ENCODE results near the gene IGF2.
A peak's percentile ranks its signal among the peaks of the same experiment; 100 is the strongest.

IGF2 gene

DNA sequence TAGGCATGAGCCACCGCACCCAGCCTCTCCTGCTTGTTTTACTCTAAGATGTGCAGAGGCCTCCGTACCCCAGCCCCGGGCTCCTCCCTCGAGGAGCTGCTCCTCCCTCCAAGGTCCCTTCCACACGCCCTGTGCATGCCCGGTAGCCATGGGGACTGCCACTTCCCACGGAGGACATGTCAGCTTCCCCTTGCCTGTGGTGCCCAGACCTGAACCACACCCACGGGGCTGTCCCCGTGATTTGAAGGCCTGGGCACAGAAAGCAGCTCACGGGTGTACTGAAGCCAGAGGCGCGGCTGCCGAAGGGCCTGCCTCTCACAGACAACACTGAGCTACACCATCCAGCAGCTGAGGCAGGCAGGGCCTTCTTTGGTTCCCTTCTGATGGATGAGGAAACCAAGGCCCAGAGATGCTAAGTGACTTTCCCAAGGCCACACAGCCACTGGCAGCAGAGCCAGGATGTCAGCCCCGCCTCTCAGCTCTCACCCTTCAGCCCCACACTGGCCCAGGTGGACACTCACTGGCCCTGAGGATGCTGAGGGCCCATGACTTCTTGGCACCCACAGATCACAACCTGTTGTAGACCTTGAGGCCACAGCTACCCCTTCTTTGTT is 14.5 kb upstream of the IGF2 start:
- no peak for DNase-seq

DNA sequence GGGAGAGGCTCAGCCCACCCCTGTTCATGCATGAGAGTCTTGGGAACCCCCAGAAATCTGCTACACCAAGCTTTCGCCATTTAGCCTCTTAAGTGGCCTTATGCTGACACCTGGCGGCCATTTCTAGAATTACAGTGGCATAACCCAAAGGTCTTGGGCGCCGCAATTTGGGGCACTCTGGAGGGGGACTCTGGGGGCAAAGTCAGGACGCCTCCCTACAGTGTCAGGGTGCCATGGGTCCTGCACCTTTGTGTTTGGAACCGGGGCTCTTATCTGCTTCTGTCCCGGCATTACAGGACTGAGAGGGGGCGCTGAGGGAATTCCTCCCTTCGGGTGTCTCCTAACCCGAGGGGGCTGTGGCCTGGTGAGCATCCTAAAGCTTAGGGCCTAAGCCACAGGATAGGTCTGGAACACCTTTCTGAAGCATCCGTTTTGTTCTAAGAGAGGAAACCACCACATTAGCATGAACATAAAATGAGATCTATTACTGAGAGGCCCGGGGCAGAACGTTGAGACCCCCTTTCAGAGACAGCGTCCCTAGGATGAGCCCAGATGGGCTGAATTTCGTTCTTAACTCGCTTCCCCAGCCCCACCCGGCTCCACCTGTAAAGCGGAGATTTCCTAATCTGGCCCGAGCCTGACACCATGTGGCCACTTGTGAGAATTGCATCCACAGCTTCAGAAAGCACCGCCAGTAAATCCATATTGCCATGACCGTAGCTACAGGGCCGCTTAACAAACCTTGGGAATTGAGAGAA is 12.5 kb upstream of the IGF2 start:
- DNase-seq, result peak; percentile 83

DNA sequence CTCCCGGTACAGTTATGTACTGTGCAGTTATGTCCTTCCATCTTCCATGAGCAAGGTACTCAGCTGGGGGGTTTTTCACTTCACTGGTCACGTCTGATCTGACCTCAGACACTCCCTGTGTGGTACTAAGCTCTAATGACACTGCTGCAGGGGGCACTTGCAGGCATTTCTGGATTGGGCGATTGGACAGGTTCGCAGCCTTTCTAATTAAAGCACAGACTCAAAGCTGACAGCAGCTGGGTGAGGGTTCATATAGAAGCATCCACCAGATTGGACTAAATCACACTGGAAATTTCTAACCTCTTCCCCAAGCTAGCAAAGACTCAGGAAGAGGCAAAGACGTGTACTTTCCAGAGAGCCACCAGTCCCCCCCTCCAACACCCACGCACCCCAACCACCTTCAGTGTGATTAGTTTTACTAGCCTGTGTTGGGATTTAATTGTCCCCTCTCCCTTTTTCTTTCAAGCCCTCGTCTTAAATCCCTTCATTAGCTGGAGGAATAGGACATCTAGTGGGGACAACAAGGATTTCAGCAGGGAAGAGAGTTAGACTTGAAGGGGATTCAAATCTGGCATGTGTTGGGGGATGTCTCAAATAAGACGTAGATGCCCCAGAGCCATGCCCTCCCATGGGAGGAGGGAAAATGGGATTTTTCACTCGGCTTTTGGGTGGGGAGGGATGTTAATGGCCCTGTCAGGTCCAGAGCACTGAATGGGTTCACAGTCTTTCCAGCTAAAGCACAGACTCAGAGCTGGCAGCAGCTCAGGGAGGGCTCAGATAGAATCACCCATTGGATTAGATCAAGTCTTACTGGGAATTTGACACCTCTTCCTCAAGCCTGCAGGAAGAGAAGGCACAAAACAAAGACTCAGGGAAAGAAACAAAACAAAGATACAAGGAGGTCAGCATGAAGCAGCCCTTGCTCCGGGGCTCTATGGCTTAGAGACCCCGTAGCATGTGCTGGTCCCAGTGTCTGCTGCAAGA is 11.0 kb upstream of the IGF2 start:
- DNase-seq, result no peak

DNA sequence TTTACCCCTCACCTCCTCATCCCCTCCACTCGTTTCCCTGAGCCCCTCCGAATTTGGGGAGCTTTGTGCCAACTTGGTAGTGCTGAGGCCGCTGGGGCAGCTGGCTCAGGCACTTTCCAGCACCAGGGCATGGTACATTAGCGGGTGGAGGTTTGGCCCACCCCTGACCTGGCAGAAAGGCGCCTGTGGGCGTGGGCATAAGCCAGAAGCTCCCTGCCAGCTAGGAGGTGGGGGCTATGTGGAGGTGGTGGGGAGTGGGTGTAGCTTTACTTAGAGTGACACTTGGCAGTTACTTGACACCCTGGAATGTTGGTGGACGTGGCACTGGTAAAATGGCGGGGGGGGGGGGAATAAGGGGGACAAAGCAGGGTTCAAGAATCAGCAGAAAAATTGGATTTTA is 10.3 kb upstream of the IGF2 start:
- no peak for DNase-seq

DNA sequence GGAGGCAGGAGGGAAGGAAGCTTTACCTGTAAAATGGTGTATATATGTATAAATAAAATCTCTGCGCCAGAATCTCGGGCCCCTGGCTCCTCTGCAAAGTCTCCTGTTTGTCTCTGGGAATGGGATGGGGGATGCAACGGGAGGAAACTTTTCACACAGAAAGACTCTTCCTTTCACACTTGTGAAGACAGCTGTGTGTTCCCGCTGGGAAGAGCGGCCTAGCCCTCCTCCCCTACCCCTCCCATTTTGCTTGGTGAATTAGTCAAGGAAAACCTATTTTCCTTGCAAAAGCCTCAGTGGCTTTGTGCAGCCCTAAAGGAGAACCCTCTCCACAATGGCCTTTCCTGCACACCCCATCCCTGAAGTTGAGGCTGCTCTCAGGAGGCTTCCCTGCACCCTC is 9.4 kb upstream of the IGF2 start:
- no peak for DNase-seq

DNA sequence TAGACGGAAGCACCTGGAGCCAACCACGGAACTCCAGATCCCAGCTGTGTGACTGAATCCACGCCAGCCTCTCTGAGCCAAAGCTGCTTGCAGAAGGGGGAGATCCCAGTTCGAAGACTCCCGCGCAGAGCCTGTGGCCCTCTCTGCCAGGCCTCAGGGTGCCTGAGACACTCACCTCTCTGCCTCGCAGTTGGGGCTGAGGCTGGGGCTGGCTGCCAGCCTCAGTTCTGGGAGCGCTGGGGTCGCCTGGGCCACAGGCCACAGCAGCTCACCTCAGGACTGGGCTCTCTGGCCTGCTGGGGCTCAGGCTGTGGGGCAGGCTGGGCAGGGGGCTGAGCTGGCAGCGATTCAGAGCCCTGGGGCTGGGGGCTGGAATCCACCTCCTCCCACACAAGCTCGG is 8.2 kb upstream of the IGF2 start:
- no peak for DNase-seq

DNA sequence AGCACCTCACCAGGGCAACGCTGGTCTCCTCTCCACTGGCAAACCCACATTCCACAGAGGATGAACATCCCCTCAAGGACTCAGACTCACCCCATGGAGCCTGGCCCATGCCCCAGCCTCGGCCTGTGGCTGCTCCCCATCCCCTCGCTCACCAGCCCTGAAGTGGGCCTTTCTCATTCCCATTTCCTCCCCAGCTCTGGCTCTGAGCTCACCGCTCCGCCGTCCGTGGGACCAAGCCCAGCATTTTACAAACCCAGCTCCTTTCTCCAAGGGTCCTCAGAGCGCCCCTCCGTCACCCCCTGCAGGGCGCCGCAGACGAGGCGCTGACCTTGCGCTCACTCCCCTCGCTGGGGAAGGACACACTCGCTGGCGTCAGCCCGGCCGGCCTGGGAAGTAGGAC is 6.9 kb upstream of the IGF2 start:
- no peak for DNase-seq

DNA sequence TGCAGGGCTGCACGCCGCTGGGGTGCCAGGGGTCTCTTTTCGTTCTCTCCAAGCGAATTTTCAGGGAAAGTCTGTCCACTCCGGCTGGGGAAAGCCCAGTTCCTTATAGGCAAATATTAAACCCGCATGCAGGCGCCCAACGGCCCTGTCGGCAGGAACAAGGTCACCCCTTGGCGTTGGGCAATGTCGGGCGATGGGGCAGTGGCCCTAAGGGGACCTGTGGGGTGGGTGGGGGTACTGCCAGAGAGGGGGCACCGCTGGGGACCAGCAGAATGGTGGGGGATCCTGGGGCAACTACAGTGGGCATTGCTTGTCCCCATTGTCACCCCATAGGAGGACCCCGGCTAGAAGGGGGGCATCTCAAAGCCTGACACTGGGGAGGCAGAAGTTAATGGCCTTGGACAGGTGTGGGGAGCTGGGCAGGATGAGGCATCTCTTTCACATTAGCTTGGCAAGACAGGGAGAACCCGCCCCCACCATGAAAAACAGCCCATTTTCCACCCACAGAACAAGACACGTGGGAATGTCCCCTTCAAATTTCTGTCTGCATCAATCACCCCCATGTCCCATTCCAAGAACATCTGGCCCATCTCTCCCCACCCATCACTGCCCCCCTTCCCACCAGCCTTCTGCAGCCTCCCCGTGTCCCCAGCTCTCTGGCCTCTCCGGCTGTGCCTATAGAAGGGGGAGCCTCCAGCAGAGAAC is 5.5 kb upstream of the IGF2 start:
- no peak for DNase-seq

DNA sequence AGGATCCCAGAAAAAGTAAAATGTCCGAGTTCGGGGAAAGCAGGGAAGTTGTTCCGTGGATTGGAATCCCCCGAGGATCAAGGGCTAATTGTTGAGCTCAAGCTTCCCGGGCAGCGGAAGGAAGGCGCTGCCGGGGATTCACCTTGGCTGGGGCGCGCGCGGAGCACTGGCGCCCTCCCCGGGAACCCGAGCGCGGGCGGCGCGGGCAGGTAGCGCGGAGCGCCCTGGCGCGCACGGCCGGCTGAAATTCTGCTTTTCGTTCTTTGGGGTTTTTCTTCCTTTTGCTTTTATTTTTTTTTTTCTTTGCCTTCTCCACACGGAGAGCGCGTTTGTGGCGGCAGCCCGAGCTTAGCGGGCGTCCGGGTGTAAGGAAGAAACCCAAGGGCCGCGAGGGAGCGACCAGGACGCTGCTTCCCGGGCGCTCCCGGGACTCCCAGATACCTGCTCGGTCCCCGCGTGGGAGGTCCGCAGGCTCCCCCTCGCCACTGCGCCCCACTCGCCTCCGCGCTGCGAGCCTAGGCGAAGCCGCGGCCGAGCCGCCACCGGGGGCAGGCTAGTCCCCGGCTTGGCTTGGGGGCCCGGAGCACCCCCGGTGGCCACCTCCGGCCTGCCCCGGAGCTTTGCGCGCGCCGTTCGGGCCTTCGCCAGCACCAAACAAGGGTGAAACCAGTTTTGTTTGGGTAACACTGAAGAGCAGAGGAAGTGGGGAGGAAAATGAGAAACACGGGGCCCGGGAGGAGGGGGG is 4.8 kb upstream of the IGF2 start:
- DNase-seq, result peak; percentile 28

DNA sequence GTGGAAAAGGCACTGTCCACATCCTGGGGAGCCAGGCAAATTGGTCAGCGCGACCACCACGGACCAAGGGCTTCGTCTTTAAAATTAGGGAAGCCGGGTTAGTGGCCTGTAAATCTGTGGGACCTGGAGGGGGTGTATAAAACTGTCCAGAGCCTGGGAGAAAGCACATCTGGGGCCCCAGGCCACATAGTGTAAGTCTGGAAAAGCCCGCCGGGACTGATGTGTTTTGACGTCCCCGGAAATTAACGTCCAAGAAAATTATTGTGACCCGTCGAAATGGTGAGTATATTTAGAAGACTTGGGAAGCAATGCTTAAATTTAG is 4.2 kb upstream of the IGF2 start:
- DNase-seq, result no peak

DNA sequence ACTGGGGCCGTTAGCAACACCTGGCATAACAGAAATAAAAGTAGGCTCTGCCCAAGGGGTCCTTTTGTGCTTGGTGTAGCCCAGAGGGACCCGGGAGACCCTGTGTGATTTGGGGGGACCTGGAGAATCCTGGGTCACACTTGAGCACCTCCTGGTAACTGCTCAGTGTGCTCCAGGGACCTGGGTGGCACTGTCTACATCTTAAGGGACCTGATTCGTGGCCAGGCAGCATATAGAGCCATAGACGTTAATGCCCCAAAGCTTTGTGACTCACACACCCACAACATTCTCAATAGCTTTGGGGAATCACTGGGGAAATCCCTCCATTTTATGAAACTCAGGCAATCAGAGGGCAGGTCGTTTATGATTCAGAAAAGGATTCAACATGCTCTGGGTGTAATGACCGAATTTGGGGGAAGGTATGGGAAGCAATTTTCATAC is 3.6 kb upstream of the IGF2 start:
- peak; percentile 51 for DNase-seq

DNA sequence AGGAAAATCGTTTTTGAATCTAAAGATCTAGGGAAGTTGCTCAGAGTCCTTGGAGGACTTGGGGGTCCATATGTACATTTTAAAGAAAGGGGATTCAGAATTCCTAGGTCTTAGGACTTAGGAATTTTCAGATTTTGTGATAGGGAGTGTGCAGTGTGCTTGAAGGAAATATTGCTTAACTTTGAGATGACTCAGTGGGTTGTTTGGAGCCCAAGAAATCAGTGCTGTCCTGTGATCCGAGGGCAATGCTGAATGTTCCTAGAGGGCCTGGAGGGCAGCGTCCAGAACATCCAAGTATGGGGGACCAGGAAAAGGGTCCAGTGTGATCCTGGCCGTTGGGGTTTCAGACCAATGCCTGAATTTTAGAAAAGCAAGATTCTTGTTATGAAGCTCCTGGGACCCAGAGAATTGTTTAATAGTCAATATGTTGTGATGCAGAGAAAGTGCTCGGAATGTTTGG is 3.1 kb upstream of the IGF2 start:
- no peak for DNase-seq

DNA sequence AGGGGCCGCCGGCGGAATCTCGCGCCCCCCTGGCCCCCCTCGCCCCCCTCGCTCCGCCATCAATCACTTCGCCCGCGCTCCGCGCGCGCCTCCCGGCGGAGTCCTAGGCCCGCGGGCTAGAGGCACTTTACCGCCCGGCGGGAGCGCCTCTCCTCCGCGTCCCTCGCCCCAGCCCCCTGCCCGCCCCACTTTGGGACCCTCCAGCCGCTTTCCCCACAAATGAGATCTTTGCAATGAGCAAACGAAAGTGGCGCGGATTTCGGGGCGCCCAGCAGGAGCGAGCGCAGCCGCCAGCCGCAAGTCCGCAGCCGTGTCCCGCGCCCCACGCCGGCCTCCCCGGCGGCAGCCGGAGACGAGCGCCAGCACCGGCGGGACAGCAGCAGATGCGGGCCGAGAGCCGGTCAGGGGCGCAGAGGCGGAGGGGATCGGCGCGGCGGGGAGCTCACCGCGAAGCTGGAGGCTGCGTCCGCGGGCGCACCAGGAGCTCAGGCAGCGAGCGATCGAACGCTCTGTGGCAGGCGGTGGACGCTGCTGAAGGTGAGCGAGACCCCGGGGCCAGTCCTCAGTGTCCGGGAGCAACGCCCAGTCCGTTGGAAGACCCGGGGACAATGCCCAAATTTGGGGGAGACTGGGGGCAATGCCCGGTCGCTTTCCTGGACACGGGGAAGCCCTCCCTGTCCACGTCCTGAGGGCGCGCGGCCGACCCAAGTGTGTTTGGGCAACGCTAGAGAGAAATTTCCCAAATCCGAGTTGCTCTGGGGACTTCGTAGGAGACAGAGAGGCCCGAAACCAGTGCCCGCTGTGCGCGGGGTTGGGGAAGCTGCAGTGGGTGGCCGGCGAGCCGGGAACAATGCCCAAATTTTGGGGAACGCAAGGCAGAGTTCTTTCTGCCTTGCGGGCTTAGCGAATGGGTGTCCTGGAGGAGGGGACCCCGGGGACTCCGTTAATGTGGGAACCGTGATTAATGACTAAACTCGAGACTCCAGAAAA is 1.5 kb upstream of the IGF2 start:
- DNase-seq, result no peak

DNA sequence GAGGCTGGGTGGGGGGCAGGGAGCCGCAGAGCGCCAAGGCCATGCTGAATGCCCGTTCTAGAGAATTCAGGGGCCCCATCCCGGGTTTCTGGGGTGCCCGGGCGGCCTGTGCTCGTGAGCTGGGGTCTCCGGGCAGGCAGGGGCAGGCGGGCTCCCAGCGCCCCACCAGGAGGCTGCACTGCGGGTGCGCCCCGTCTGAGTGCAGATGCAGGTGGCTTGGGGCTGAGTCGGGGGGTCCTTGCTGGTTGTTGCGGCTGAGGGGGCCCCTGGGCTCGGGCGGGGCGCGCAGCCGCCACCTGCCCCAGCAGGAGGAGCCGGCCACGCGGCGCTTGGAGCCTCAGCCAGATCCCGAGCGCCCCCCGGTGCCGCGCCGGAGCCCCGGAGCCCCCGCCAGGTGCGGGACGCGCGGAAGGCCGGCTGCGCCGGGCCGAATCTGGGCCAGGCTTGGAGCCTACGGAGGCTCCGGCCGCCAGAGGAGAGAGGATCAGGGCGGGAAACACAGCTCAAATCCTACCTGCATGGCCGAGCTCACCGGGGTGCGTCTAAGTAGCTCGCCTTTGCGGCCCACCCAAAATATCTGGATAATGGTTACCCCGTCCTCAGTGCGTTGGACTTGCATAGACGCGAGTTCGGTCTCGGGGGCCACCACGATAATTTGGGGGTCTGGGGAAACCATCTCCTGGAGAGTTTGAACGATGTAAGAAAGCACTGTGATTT is 590 bp upstream of the IGF2 start:
- DNase-seq, result no peak

DNA sequence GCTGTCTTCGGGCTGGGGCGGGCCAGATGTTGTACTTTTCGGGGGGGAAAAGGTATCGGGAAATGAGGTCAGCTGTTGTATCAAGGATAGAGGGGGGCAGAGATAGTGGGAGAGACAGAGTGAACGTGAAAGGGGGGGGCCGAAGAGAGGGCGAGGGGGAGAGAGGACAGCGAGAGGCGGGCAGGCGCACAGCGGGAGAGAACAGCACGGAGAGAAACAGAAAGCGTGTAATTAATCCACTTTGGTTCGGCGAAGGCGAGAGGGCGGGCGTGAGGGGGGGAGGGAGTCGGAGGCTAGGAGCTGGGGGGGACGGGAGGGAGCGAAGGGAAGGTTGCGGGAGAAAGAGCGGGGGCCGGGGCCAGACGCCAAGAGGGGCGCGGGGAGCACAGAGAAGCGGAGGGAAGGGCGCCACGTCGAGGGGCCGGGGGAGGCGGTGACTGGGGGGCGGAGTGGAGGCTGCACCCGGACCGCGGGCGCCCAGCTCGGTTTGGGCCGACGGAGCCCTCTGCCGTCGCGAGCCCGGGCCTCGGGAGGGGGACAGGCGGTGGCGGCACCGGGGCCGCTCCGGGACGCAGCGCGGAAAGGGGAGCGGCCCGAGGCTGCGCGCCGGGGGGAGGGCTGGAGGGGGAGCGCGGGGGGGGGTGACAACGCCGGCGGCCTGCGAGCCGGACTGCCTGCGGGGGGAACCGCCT is 612 bp downstream of the IGF2 start:
- peak; percentile 45 for DNase-seq

DNA sequence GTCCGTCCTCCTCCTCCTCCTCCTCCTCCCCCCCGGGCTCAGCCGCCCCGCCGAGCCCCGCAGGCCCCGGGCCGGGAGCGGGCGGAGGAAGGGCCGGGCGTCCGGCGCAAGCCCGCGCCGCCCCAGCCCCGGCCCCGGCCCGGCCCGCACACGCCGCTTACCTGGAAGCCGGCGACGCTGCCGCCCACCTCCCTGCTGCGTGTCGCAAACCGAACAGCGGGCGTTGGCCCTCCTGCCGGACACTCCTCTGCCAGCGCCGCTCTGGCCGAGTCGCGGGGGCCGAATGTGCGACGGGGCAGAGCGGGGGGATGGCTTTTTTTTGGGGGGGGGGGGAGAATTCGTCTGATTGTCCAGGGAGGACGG is 1.1 kb downstream of the IGF2 start:
- no peak for DNase-seq

DNA sequence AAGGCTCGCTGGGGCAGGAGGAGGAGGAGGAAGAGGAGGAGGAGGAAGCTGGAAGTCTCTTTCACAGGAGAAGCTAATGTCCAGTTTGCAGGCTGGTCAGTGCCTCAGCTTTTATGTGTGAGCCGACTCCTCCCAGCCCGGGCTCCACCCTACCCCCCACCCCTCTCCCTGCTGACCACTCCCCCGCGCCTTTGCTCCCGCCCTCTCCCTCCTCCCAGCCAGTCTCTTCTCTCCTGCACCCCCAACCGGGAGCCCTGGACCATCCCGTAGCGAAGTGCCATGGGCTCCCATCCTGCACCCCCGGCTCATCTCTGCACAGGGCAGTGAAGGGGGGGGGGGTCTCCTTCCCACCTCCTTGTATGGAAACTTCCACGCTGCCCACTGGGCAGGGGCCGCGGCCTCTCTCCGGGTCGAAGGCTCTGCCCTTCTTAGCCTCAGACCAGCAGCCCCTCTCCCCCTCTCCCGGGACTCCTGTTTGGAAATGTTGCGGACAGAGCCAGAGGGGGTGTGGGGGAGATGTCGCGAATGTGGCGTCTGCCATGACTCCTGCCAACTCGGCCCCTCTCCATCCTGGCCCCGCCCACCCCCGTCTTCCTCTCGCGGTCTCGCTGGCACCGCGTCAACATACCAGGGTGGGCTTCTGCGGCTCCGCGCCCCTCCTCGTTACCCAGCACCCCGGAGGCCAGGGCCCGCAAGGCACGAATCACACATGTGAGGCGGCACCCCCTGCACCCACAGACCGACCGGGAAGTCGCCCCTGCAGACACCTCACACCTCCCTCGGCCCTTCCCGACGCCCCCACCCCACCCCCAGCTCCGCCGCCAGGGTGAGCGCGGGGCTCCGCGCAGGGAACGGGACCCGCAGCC is 1.8 kb downstream of the IGF2 start:
- DNase-seq, result no peak

DNA sequence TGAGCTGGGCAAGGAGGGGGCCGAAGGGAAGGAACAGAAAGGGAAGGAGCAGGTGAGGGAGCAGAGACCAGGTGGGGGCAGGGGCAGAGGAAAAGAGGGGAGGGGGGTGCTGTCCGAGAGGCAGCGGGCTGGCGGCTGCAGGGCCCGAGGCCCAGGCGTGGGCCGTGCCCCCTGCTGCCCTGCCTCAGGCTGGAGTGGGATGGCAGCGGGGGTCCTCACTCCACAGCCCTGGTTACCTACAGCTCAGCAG is 2.3 kb downstream of the IGF2 start:
- DNase-seq, result no peak

Data from activated naive CD4-positive, alpha-beta T cell treated with Interleukin-2 at 50 U/mL for 16 hours (primary cell).